Thoracic aorta (tissue), 2 donors: ENCODE data around the gene CRYBG1. TPM values are rescaled to one million over a fixed set of nuclear protein-coding genes. Genes with fewer than 3 reads are reported as not detected.
A peak's percentile ranks its signal among the peaks of the same experiment; 100 is the strongest.

ENCODE experiments used
- ATAC-seq: fragments of 150-250 bp; one replicate; pipeline ENCODE4 v1.8.0; 2017; ENCODE audit warnings: low read depth; ENCODE audit not compliant: insufficient number of reproducible peaks, low FRiP score
- DNase-seq: peaks from one replicate; pipeline ENCODE4 v3.0.0-alpha.2; 2020; ENCODE audit warnings: low spot score
- H3K27ac ChIP-seq, 2 donors: fragments of 200-600 bp; sonication (generic); 1 replicate in 1 of 2; 2 replicates in 1 of 2; pipeline ENCODE4 v1.5.1; 2016; ENCODE audit warnings: mild to moderate bottlenecking in 2 of 2, moderate library complexity in 2 of 2
- H3K27me3 ChIP-seq: fragments of 200-600 bp; sonication (generic); replicated peaks from 2 replicates; pipeline ENCODE4 v1.6.0; 2016; ENCODE audit warnings: mild to moderate bottlenecking; ENCODE audit not compliant: insufficient read depth
- H3K36me3 ChIP-seq: fragments of 200-600 bp; sonication (generic); one replicate; pipeline ENCODE4 v1.5.1; 2016
- H3K4me1 ChIP-seq, 2 donors: fragments of 200-600 bp; sonication (generic); 1 replicate in 1 of 2; 2 replicates in 1 of 2; pipeline versions ENCODE4 v1.5.1 to v1.6.0; 2016; ENCODE audit warnings: low read depth in 2 of 2, mild to moderate bottlenecking in 1 of 2; ENCODE audit not compliant: control insufficient read depth in 1 of 2
- H3K4me3 ChIP-seq: fragments of 200-600 bp; sonication (generic); 2 replicates; pipeline ENCODE4 v1.5.1; 2016; ENCODE audit warnings: mild to moderate bottlenecking
- H3K9me3 ChIP-seq: fragments of 200-600 bp; sonication (generic); 2 replicates; pipeline ENCODE4 v1.5.1; 2016
- total RNA-seq, 2 donors: library from RNA; depleted of rRNA; stranded (reverse); fragments of >200 nt; gene quantifications; one replicate each; pipeline versions ENCODE4 v1.1.0 to v1.2.3, GENCODE V29; 2016
- TF ChIP-seq, protein P1 (sequence below): fragments of 200-600 bp; sonication (generic); IDR thresholded peaks from one replicate; pipeline ENCODE4 v1.5.1; 2019; ENCODE audit warnings: antibody characterized with exemption

CRYBG1 gene
- total RNA-seq, 2 donors from 2014 or later: 3.2 to 7.2 TPM

DNA sequence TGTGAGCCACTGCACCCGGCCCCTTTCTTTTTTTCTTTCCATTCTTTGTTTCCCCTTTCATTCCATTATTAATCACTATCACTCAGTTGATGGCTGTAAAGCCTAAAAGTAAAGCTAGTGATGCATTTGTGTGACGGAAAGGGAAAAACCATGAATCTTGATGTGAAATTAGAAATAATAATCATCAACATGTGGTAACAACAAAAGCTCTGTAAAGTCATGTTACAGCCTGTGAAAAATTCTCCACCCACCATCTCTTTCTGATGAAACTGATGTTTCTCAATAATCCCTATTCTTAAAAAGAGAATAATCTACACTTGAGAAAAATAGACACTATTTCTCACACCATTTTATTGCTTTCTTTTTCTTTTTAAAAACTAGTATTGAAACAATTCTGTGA is 80.0 kb downstream of the CRYBG1 start:
- H3K27me3 ChIP-seq: no peaks in the 10 kb centered on the region

DNA sequence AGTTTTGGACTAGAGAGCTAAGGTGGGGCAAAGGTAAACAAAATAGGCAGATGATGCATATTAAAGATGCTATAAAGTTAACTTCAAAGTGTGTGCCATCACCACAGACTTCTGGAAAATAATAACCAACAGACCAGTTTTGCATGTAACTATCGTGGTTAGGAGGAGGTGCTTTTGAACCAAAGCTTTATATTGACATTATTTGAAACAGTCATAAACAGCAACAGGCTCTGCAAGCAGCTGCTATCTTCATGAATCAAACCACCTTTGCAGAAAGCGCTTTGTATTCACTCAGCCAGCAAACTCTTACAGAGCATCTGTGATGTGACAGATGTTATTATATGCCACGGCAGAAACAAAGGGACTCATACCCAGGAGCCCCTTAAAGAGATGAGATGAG is 81.9 kb downstream of the CRYBG1 start:
- DNase-seq (no peak), ATAC-seq (no peak)
- no peaks in the 10 kb centered on the region for H3K36me3 ChIP-seq
- no peaks in the 10 kb centered on the region for H3K4me1 ChIP-seq
- no peaks in the 10 kb centered on the region for H3K27me3 ChIP-seq
- TF ChIP-seq, protein P1, sequence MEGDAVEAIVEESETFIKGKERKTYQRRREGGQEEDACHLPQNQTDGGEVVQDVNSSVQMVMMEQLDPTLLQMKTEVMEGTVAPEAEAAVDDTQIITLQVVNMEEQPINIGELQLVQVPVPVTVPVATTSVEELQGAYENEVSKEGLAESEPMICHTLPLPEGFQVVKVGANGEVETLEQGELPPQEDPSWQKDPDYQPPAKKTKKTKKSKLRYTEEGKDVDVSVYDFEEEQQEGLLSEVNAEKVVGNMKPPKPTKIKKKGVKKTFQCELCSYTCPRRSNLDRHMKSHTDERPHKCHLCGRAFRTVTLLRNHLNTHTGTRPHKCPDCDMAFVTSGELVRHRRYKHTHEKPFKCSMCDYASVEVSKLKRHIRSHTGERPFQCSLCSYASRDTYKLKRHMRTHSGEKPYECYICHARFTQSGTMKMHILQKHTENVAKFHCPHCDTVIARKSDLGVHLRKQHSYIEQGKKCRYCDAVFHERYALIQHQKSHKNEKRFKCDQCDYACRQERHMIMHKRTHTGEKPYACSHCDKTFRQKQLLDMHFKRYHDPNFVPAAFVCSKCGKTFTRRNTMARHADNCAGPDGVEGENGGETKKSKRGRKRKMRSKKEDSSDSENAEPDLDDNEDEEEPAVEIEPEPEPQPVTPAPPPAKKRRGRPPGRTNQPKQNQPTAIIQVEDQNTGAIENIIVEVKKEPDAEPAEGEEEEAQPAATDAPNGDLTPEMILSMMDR: no peak
- H3K9me3 ChIP-seq: no peaks in the 10 kb centered on the region
- no peak overlapping the region for H3K4me3 ChIP-seq
- H3K27ac ChIP-seq: no peak overlapping the region

More for the DNA sequence above, 80.0 kb downstream of the CRYBG1 start:
- no peak for ATAC-seq
- DNase-seq: no peak
- TF ChIP-seq, protein P1: no peak
- Histone ChIP-seq H3K9me3 (no peaks in the 10 kb centered on the region), H3K27ac (no peak overlapping the region), H3K4me1 (no peaks in the 10 kb centered on the region), H3K4me3 (no peak overlapping the region), H3K36me3 (no peaks in the 10 kb centered on the region)

DNA sequence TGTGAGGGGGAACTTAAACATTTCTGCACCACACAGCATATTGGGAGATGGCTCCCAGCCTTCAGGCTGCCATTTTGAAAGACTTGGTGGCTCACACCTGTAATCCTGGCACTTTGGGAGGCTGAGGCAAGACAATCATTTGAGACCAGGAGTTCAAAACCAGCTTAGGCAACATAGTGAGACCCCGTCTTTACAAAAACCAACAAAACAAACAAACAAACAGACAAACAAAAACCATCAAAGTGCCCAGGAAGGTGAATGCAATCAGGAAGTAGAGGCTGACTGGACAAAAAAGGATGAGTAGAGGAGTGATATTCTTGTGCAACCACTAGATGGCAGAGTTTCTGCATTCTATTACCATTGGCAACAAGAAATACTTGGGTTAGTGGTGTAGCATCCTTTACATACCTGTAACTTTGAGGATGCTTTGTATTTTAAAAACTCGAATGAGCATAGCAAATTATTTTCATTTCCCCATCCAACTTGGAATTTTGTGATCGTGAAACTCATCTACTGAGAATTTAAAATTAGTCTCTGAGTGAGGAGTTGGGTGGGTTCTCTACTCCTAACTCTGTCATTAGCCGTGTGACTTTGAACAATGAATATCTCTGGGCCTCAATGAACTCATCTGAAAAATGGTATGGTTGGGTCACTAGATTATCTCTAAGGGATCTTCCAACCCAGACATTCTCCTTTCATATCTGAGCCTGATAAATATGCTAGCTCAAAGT is 84.4 kb downstream of the CRYBG1 start:
- H3K9me3 ChIP-seq: no peaks in the 10 kb centered on the region
- no peaks in the 10 kb centered on the region for H3K27me3 ChIP-seq
- H3K4me1 ChIP-seq: no peaks in the 10 kb centered on the region
- no peak overlapping the region for H3K4me3 ChIP-seq
- H3K36me3 ChIP-seq: no peaks in the 10 kb centered on the region
- TF ChIP-seq, protein P1: peak; percentile 65
- H3K27ac ChIP-seq: no peak overlapping the region
- DNase-seq (no peak), ATAC-seq (peak; percentile 22)

DNA sequence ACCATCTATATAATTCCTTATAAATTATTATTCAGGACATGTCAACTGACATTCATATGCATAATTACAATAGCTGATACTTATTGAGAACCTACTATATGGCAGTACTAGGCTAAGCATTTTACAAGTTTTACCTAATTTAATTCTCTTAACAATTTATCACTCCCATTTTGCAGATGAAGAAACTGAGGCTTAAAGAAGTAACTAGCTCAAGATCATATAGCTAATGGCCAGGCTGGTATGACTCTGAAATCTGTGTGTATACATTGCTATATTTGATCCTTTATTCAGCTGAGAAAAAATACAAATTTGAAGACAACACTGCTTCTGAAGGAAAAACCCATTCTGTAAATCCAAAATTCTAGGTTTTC is 85.0 kb downstream of the CRYBG1 start:
- ATAC-seq (no peak), DNase-seq (no peak)
- Histone ChIP-seq H3K4me1 (peaks cover 0 to under 1% of the 10 kb centered on the region in 2 donors), H3K27me3 (no peaks in the 10 kb centered on the region), H3K9me3 (no peaks in the 10 kb centered on the region), H3K36me3 (no peaks in the 10 kb centered on the region), H3K27ac (no peak overlapping the region), H3K4me3 (no peak overlapping the region)
- TF ChIP-seq, protein P1: no peak

DNA sequence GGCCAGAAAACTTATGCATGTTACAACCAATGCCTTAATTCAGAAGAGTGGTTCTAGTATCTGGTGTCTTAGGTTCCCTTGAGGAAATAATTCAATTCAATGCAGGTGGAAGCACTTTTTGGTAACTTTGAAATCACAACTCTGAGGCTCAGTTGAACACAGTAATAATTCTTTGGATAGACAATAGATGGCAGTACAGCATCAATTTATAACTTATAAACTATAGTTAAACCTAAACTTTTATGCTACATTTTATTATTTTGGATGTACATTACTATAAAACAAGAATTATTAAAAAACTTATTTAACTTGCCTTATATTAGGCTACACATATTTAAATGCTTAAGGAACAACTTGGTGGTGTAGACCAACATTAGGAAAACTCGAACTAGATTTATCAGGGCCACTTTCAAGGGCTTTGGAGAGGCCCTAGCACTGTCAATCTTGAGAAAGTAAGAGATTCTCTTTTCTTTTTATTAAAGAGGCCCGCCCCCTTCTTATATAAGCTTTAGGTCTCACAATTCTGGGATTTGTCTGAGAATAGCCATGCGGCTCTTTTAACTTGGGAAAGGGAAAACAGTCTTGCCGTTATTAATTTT is 85.9 kb downstream of the CRYBG1 start:
- Histone ChIP-seq H3K27ac (no peak overlapping the region), H3K36me3 (no peaks in the 10 kb centered on the region), H3K27me3 (no peaks in the 10 kb centered on the region), H3K9me3 (no peaks in the 10 kb centered on the region), H3K4me1 (peaks cover under 1 to 7% of the 10 kb centered on the region in 2 donors), H3K4me3 (no peak overlapping the region)
- ATAC-seq (no peak), DNase-seq (no peak)
- TF ChIP-seq, protein P1: peak; percentile 29
